NB4 (cell line): ENCODE data around the gene BCAM.
A peak's percentile ranks its signal among the peaks of the same experiment; 100 is the strongest.
"Not testable (repeated sequence)": the region's sequence is repeated elsewhere in the genome, so short reads cannot be mapped to it uniquely, and the experiment has no call there.

Experiments used
- DNase-seq: peaks from one replicate; pipeline ENCODE4 v3.0.0; 2010; ENCODE audit warnings: low read depth
- H3K4me3 ChIP-seq: one replicate; pipeline ENCODE4 v1.5.1; 2011; ENCODE audit warnings: mild to moderate bottlenecking, low read depth, low read length, moderate library complexity
- CTCF ChIP-seq: IDR thresholded peaks from one replicate; pipeline ENCODE4 v1.5.1; 2012; ENCODE audit warnings: low read depth, low read length
- MAX ChIP-seq: IDR thresholded peaks from 2 replicates; pipeline ENCODE4 v1.6.1; 2011; ENCODE audit warnings: low read depth, low read length
- MYC ChIP-seq: IDR thresholded peaks from 2 replicates; pipeline ENCODE4 v1.6.1; 2011; ENCODE audit warnings: low read depth, low read length
- POLR2A ChIP-seq: IDR thresholded peaks from 2 replicates; pipeline ENCODE4 v1.6.1; 2011; ENCODE audit warnings: mild to moderate bottlenecking; ENCODE audit not compliant: insufficient read length; ENCODE audit errors: extremely low read depth

BCAM gene

GRCh38 chr19:44824761-44825160 is 15.9 kb downstream of the BCAM start:
- TF ChIP-seq MYC (no peak), POLR2A (no peak), MAX (no peak), CTCF (no peak)
- DNase-seq = no peak
- no peak overlapping the region for H3K4me3 ChIP-seq

- DNase-seq, H3K4me3 ChIP-seq: not testable (repeated sequence)
These were observed 24.0 kb downstream of the BCAM start for GRCh38 chr19:44832875-44833274.

DNA sequence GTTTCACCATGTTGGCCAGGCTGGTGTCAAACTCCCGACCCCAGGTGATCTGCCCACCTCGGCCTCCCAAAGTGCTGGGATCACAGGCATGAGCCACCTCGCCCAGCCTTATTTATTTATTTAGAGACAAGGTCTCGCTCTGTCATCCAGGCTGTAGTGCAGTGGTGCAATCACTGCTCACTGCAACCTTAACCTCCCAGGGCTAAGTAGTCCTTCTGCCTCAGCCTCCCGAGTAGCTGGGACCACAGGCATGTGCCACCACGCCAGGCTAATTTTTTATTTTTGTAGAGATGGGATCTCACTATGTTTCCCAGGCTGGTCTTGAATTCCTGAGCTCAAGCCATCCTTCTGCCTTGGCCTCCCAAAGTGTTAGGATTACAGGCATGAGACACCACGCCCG is 25.5 kb downstream of the BCAM start:
- not testable (repeated sequence) for H3K4me3 ChIP-seq, DNase-seq

GRCh38 chr19:44839276-44839675 is 30.4 kb downstream of the BCAM start:
- TF ChIP-seq MAX (no peak), MYC (no peak), CTCF (no peak), POLR2A (no peak)
- no peak overlapping the region for H3K4me3 ChIP-seq
- DNase-seq = no peak

DNA sequence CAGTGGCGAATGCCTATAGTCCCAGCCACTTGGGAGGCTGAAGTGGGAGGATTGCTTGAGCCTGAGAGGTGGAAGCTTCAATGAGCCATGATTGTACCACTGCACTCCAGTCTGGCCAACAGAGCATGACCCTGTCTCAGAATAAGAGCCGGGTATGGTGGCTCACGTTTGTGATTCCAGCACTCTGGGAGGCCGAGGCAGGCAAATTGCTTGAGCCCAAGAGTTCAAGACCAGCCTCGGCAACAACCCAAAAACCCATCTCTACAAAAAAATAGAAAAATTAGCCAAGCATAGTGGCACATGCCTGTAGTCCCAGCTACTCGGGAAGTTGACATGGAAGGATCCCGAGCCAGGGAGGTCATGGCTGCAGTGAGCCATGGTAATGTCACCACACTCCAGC is 31.9 kb downstream of the BCAM start:
- H3K4me3 ChIP-seq = no peak overlapping the region
- DNase-seq = no peak
- no peak for TF ChIP-seq MAX
- TF ChIP-seq POLR2A = no peak
- no peak for TF ChIP-seq MYC
- no peak for TF ChIP-seq CTCF

DNA sequence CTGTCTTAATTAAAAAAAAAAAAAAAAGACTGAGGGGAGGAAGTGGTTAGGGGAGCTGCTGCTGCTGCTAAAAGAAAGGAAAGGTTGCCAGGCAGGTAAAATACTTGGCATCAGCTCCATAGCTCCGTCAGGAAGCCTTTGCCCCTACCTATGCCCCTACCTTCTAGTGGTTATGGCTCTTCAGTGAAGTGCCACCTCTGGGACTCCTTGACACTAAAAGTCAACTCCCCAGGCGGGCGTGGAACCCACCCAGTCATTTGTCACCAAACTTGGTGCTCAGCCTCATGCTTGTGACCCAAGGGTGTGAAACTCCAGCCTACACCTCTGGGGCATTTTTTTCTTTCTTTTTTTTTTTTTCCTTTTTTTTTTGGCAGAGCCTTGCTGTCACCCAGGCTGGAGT is 32.3 kb downstream of the BCAM start:
- TF ChIP-seq MYC (no peak), CTCF (no peak), MAX (no peak), POLR2A (no peak)
- no peak for DNase-seq
- H3K4me3 ChIP-seq = no peak overlapping the region

DNA sequence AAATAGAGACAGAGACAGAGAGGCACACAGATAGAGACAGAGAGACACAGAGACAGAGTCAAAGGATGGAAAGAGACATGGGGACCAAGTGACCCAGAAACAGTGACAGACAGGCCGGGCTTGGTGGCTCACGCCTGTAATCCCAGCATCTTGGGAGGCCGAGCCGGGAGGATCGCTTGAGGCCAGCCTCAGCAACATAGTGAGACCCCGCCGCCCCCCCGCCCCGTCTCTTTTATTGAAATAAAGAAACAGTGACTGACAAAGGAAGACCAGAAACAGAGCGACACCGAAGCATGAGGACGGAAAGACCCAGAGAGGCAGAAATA is 36.3 kb downstream of the BCAM start:
- TF ChIP-seq POLR2A = no peak
- no peak for TF ChIP-seq MAX
- no peak for DNase-seq
- peak overlapping the region; percentile 44 for H3K4me3 ChIP-seq
